GM12864 (cell line): ENCODE data around the gene NCF4.

Experiments used
- DNase-seq: peaks from one replicate; pipeline ENCODE4 v3.0.0-alpha.2; 2011; ENCODE audit warnings: low read depth
- H3K4me3 ChIP-seq: 2 replicates; pipeline ENCODE4 v1.5.1; 2011; ENCODE audit warnings: mild to moderate bottlenecking, low read depth, low read length, control low read depth
- CTCF ChIP-seq: IDR thresholded peaks from 2 replicates; pipeline ENCODE4 v1.5.1; 2011; ENCODE audit warnings: low read depth, mild to moderate bottlenecking, moderate library complexity, low read length, control low read depth, inconsistent platforms; ENCODE audit errors: missing control alignments

Gene NCF4

GRCh38 chr22:36850682-36851081 is 10.1 kb upstream of the NCF4 start:
- no peak overlapping the region for H3K4me3 ChIP-seq
- no peak for DNase-seq
- no peak for TF ChIP-seq CTCF

GRCh38 chr22:36852056-36852973 is 8.5 kb upstream of the NCF4 start:
- no peak overlapping the region for H3K4me3 ChIP-seq
- DNase-seq = no peak
- TF ChIP-seq CTCF = no peak

- H3K4me3 ChIP-seq = no peak overlapping the region
- peak; percentile 80 for TF ChIP-seq CTCF
- DNase-seq = no peak
These were observed 7.3 kb upstream of the NCF4 start for GRCh38 chr22:36853407-36854099.

- TF ChIP-seq CTCF = no peak
- H3K4me3 ChIP-seq = no peak overlapping the region
- DNase-seq = no peak
These were observed 5.3 kb upstream of the NCF4 start for GRCh38 chr22:36855478-36855877.

- no peak overlapping the region for H3K4me3 ChIP-seq
- peak; percentile 66 for DNase-seq
- peak; percentile 100 for TF ChIP-seq CTCF
These were observed 4.5 kb upstream of the NCF4 start for GRCh38 chr22:36856121-36856791.

GRCh38 chr22:36856792-36857135 is 4.0 kb upstream of the NCF4 start:
- H3K4me3 ChIP-seq = no peak overlapping the region
- no peak for DNase-seq
- no peak for TF ChIP-seq CTCF
